ENCODE results near the gene MMP27.

GRCh38 chr11:102717280-102717679, 11.7 kb upstream of the MMP27 start:
- TF ChIP-seq EP300 (IDR thresholded peaks at IDR 0.05) (no peak), POLR2A (IDR thresholded peaks at IDR 0.05) (no peak), CTCF (IDR thresholded peaks at IDR 0.05) (no peak)

Measured in upper lobe of left lung (tissue), 4 donors.